ENCODE results near the gene POU6F1. TPM values are rescaled to one million over a fixed set of nuclear protein-coding genes. Genes with fewer than 3 reads are reported as not detected.

POU6F1 gene
- total RNA-seq, 1 experiment from 2014 or later: 13.3 TPM

GRCh38 chr12:51238510-51239334 is 20.9 kb upstream of the POU6F1 start, which contains the start of gene DAZAP2:
Gene DAZAP2 (plus strand): TSS chr12:51238826. CDS start chr12:51238908, 82 bp downstream.
- Histone ChIP-seq H3K4me2 (ENCODE audit: insufficient read depth, insufficient read length, low read length) (peak within 1 kb of the TSS; percentile 78), H4K5ac (ENCODE audit: insufficient read length, low read depth, low read length) (peak within 1 kb of the TSS; percentile 14), H2BK120ac (ENCODE audit: low read depth, low read length, poor library complexity, severe bottlenecking) (peak within 1 kb of the TSS; percentile 99), H3K23me2 (ENCODE audit: insufficient read length, low read depth, low read length, poor library complexity, severe bottlenecking) (peaks cover 4% of the 10 kb centered on the region), H3K56ac (ENCODE audit: insufficient read length, low read depth, low read length) (no peak within 1 kb of the TSS), H2AFZ (ENCODE audit: low read length) (peak within 1 kb of the TSS; percentile 6), H4K91ac (ENCODE audit: insufficient read length, low read depth, low read length) (no peak within 1 kb of the TSS), H3K23ac (ENCODE audit: insufficient read length, low read depth, low read length) (no peak within 1 kb of the TSS), H3K18ac (ENCODE audit: insufficient read length, low read depth, low read length) (peak within 1 kb of the TSS; percentile 86), H3K79me1 (ENCODE audit: insufficient read depth, low read depth, low read length, poor library complexity, severe bottlenecking) (no peaks in the 10 kb centered on the region), H3K4me1 (ENCODE audit: insufficient read depth, low read length) (peaks cover 2% of the 10 kb centered on the region; the same call in 1 of the 2 replicates), H2BK5ac (ENCODE audit: insufficient read length, low read length) (peak within 1 kb of the TSS; percentile 42), H3K79me2 (ENCODE audit: insufficient read depth, low read length) (peaks cover 2% of the 10 kb centered on the region; the same call in 1 of the 2 replicates), H3K9me3 (ENCODE audit: control insufficient read depth, low read depth, low read length) (no peaks in the 10 kb centered on the region), H2BK12ac (ENCODE audit: insufficient read length, low read depth, low read length) (no peak within 1 kb of the TSS), H2BK20ac (ENCODE audit: low read depth, low read length, poor library complexity, severe bottlenecking) (no peak within 1 kb of the TSS), H3K4ac (ENCODE audit: low read depth, low read length) (peak within 1 kb of the TSS; percentile 59; the same call in 1 of the 2 replicates), H2AK5ac (ENCODE audit: insufficient read length, low read length) (no peak within 1 kb of the TSS), H3K14ac (ENCODE audit: insufficient read depth, low read length) (peak within 1 kb of the TSS; percentile 96), H4K20me1 (ENCODE audit: control insufficient read depth, insufficient read depth, insufficient read length) (no peaks in the 10 kb centered on the region), H2BK15ac (ENCODE audit: low read depth, low read length) (no peak within 1 kb of the TSS), H3K27me3 (ENCODE audit: insufficient read depth, low read length) (no peaks in the 10 kb centered on the region), H3T11ph (ENCODE audit: low read length) (no peak within 1 kb of the TSS), H3K27ac (ENCODE audit: insufficient read length, low read depth, low read length) (peak within 1 kb of the TSS; percentile 72), H3K9ac (ENCODE audit: extremely low read depth, insufficient read length, low read length) (peak within 1 kb of the TSS; percentile 87), H4K8ac (replicated peaks; ENCODE audit: insufficient read length, low read depth, low read length) (peak within 1 kb of the TSS; percentile 5)
- Mint-ChIP-seq H3K4me3 (peak within 1 kb of the TSS; percentile 94 to 98), H3K27me3 (ENCODE audit: low read depth) (no peaks in the 10 kb centered on the region), H3K27ac (peak within 1 kb of the TSS; percentile 99 to 100 (median 100)), H3K9me3 (no peaks in the 10 kb centered on the region), H3K4me1 (peaks cover 11 to 14% of the 10 kb centered on the region in 2 experiments), H3K36me3 (ENCODE audit: insufficient read depth in 1 of 3, low read depth in 3 of 3) (peaks cover 26 to 36% (median 28%) of the 10 kb centered on the region in 3 experiments)
- no CpG with 5 or more reads among the region's 70 CpGs for WGBS (ENCODE audit: extremely low coverage, insufficient read length, low lambda C conversion rate)
- peak; percentile 99 for DNase-seq
- TF ChIP-seq CTCF (conservative IDR thresholded peaks at IDR 0.05): no peak; the same call in 2 of the 3 replicates

All from H9 (cell line).